HG02885 (cell line): ENCODE results near the gene IFRD2.
"Not testable (repeated sequence)": the region's sequence is repeated elsewhere in the genome, so short reads cannot be mapped to it uniquely, and the experiment has no call there.

Experiments used
- ATAC-seq: cut with Tn5 transposase; IDR thresholded peaks from one replicate; pipeline ENCODE4 v1.9.1; 2021; ENCODE audit warnings: mild to moderate bottlenecking; ENCODE audit not compliant: unreplicated experiment, poor library complexity

IFRD2 gene

DNA sequence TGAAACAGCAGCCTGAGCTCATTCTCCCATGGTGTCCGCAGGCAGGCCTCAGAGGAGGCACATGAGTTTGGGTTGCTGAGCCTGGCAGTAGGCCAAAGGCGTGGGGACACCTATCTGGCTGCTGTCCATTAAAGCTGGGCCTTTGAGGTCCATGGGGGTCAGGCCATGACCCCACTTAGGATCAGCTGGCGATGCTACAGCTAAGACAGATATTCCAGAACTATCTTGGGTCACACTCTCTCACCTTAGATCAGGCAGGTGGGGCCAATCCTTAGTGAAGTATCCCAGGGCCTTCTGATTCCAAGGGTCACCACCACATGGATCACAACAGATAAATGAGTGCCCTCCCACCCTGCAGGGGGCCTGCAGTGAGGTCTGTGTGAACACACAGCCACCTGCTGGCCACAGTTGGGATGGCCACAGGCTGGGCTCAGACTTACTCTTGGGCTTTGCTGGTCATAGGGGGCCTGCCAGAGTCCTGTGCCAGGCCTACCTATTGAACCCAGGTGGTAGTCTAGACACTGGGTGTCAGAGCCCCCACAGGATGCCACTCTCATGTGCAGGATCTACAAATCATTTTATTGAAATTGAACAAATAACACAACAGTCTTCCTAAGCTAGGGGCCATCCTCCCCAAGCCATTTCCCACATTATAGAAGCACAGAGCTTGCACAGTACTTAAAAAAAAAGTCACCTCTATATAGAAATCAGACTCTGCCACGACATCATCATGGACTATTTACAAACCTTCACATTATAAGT, 32.3 kb upstream of the IFRD2 start:
- ATAC-seq, result no peak

DNA sequence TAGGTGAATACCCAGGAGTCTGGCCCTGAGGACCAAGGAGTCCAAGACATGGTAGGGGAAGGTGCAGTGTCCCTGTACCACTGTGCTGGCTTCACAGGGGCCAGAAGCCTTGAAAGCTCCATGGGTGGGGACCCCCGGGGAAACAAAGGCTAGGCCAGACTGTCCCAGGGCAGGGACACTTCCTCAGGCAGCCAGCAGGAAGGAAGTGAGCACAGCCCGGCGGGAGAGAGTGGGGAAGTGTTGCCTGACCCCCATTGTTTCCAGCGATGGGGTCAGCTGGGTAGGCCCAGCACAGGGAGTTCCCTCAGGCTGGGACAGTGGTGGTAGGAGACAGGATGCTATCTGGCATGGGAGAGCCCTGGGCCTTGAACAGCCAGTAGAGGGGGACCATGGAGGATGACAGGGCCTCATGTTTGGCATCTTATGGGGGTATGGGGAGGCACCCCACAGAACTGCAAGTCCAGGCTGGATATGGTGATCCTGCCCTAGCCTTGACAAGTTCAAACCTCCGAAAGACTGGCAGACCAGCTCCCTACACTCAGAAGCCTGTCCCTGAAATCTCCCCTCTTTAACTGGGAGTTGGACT, 31.5 kb upstream of the IFRD2 start:
- no peak for ATAC-seq

DNA sequence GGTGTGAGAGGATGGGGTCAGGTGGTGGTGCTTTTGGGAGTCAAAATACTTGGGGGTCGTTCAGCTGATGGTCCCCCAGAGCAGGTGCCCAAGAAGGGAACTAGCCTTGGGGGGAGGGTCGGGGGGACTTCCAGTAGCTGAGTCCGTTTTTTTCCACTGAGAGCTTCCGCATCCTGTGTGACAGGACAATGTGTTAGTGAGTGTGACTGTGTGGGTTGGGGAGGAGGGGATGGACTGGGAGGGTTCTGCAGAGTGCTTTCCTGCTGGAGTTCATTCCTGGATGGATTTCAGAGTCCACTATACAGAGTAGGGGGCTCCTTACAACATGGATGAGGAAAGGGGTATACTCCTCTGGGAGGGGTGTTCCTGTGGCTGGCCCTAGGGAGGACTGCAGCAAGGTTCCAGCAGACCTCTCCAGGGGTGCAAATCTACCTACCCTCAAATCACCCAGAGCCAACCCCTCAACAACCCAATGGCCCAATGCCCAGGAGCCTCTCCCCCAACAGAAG, 30.9 kb upstream of the IFRD2 start:
- ATAC-seq, result no peak

DNA sequence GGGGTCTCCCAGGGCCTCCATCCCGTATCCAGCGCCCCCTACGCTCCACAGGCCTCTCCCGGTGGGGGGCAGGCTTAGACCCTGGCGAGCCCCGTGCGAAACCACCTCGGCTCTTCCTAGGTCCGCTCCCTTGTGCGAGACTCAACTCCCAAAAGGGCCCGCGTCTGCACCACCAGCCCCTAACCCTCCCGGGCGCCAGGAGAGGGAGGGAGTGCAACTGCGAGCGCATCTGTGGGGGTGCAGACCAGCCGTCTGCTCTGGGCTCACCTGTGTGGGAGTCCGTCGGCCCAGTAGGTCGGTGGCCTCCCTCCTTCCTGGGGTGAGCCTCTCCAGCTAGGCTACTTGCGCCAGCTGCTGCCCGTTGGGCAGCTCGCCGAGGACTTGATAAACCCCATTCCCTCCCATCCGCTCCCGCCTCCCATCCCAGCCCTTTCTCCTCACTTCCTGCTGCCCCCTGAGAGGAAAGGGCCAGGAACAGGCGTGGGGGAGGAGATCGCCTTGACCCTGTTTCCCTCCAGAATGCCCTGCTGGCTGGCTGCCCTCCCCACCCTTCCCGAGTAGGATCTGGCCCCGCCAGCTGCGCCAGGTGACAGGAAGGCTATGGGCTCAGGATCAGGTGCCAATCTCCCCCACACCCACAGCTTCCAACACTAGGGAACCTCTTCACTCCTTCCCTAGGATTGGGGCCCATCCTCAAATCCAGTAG, 30.3 kb upstream of the IFRD2 start, which contains the start of gene HYAL2:
TSS of gene HYAL2 (minus strand) at position 360 of the 706 bp plus-strand sequence. CDS start 2,256 bp downstream, outside the sequence.
- ATAC-seq, result no peak

DNA sequence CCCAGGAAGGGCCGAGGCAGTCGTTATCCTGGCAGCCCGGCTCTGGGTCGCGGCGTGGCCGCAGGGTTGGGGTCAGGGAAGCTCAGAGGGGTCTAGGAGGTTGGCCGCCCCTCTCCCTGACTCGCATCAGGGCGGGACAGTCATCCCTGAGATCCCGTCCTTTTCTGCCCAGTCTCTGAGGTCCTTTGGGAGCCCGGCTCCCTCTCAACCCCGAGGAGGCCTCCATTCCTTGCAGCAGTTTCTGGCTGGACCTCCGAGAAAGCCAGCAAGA, 29.8 kb upstream of the IFRD2 start:
- ATAC-seq, result no peak

DNA sequence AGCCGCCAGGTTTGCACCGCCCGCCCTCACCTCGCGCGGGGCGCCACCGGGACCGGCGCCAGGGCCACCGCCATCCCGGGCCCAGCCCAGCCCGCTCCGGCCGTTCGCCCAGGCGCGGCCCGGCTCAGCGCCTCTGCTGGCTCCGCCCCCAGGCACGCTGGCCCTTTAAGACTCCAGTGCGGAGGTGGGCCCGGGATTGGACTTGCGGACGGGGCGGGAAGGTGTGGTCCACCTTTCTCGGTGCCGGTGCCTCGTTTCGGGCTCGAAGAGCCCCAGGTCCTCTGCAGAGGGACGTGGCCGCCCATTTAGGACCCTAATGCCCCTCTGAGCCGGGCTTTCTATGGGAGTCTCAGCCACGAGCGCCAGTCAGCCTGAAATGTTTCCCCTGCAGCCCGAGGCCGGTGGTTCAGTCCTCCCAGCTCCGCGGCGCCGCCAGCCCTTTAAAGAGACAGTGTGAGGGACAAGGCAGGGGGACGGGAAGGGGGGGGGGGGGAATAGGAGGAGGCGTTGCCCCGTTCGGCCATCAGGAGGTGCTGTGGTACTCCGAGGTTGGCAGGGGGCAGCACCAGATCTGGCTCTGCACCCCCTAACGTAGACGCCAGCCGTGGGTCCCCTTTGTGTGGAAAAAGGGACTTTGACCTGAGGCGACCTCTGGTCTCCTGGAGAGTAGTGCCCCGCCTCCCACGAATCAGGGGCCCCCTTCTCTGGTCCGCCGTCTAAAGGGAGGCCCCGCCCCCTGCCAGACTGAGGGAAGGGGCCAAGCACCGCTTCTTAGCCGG, 29.3 kb upstream of the IFRD2 start:
- ATAC-seq, result peak; percentile 83

DNA sequence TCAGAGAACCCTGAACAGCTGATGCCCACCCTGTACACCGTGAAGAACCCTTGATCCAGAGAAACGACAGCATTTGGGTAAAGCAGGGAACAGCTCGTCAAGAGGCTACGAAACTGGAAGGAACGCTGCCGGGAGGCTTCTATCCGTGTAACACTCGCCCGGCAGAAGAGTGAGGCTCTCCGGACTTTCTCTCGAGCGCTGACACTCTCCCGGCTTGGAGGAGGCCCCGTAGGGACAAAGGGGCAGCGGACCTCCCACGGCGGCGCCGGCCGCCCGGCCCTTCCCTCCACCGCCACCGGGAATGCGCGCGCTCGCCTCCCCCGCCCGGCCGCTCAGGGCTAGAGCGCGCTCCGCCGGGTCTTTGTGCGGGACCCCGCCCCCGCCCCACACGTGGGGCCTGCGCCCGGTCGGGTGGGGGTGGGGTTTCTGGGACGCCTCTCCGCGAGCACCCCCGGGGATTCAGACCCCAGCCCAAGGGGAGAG, 28.7 kb upstream of the IFRD2 start:
- ATAC-seq, result peak; percentile 56

DNA sequence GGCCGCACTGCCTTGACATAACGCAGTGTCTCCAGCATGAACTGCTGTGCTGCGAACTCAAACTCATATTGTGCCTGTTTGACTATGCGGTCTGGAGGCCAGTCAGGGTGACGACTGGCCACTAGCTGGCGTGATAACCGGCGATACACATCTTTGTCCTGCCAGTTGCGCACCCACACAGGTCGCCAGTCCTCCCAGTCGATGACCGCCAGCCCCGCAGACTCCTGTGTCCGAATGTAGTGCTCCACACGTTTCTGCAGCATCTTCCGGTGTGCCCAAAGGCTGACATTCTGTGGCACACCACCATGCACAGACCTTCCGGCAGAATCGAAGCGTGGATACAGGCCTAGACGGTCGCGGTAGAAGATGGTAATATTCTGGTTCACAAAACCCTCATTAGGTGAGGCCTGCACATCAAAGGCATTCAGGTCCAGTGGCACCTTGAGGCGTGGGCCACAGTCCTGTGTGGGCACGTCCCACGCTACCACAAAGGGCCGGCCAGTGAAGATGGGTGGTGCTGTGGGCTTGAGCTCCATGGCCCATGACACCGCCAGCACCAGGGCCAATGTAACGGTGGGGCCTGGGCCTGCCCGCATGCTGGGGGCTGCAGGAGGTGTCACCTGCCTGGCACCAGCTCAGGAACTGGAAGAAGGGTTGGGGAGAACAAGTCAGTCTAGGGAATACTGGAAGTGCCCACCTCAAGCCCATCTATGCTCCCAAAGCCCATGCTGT, 27.8 kb upstream of the IFRD2 start:
- ATAC-seq, result no peak

DNA sequence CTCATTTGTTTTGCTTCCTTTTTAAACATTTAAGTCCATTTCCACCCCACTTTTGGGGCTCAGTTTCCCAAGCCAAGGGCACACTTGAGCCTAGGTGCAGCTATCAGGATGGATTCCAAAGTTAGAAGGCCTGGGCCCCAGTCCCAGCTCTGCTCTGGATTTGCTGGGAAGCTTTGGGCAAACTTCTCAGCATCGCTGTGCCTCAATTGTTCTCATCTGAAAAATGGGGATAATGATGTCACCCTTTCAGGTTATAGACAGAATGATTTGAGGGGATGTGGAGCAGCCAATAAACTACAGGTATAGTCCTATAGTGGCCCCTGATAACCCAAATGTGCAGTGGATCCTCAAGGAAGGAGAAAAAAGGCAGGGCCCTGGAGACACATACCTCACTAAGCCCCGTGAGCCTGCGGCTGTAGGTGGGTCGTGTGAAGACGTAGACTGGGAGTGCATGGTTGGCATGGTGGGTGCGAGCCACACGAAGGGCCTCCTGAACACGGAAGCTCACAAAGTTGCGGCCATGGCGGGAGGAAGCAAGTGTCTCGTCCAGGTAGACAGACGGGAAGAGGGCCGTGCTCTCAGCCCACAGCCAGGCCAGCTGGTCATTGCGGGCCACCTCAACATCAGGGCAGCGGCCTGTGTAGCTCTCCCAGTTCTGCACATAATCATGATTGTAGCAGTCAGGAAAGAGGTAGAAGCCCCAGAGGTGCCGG, 27.1 kb upstream of the IFRD2 start:
- no peak for ATAC-seq

DNA sequence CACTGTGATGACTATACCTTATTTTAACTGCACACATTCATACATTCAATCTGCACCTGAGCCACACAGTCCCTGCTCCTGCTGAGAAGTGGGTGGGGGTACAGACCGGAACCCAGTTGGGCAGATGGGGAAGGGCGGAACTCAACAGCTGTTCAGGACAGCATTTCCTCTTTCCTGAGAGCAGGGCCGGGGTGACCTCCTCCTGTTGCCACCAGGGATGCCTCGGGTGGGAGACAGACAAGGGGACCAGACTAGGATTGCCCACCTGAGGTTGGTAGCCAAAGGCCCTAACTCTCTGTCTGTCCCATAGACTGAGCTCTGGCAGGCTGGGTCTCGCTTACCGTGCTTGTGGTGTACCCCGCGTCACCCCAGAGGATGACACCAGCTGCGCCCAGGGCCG, 26.4 kb upstream of the IFRD2 start:
- no peak for ATAC-seq

DNA sequence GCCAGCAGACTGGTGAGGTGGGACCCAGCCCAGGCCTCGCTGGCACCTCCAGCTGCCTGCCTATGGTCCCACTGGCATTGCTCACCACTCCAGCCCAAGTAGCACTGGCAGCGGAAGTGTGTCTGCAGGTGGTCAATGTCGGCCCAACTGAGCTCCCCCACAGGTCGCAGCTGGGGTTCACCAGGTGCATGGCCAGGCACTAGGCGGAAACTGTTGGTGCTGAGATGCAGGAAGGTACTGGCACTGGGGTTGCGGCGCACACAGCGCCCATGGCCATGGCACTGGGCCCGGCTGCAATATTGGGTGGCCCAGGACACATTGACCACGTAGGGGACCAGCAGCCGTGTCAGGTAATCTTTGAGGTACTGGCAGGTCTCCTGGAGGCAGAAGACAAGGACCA, 25.9 kb upstream of the IFRD2 start:
- no peak for ATAC-seq

DNA sequence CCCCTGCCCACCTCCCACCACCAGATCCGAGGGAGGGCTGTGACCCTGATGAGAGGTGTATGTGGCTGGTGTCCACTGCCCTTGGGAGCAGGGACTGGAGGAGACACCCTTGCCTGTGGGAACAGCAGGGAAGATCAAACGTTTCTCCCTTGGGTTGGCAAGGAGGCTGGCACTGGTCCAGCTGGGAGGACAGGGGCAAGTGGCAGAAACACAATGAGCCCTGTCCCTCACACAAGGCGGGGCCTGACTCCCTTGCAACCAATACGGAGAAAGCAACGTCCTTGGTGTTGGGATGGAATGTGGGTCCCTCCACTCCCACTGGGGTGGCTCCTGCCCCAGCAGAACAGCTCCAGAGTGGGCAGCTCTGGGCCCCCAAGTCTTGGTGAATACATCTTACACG, 25.1 kb upstream of the IFRD2 start:
- ATAC-seq, result no peak

DNA sequence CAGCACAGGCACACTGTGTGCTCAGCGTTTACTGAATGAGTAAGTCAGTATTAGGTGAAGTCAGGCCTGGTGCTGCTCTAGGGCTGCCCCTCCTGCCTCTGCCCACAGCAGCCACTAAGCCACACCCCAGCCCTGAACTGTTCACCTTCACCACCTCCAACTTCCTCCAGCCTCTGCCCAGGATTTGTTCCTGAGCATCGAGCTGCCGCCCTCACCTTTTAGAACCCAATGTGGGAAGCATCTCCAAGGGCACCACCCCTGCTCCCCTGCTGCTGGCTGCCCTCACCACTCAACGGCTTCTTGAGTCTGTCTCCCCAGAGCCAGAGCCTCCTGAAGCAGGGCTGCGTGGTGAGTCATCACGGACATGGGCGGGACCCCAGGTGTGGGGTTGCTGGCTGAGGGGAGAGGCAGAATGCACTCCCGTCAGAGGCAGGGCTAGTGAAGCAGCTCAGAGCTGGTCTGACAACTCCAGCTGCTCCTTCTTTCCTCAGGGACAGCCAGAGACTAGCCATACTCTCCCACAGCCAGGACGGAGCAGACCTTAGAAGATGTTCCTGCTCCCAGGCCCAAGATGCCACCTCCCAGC, 24.5 kb upstream of the IFRD2 start:
- no peak for ATAC-seq

DNA sequence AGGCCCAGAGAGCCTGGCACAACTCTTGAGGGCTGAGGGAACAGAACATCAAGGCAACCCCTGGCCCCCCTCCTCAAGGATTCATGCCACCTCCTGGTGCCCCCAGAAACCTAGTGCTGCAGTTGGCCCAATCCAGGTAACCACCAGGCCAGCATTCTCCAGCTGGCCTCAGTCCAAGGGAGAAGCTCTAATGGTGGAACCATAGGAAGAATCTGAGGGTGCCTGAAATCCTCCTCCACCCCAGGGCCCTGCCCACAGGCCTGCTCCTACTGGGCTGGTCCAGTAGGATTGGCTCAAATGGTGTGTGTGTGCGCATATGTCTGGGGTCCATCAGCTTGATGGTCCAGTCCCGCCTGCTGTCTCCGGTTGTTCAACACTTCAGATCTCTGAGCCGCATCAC, 22.6 kb upstream of the IFRD2 start:
- no peak for ATAC-seq

DNA sequence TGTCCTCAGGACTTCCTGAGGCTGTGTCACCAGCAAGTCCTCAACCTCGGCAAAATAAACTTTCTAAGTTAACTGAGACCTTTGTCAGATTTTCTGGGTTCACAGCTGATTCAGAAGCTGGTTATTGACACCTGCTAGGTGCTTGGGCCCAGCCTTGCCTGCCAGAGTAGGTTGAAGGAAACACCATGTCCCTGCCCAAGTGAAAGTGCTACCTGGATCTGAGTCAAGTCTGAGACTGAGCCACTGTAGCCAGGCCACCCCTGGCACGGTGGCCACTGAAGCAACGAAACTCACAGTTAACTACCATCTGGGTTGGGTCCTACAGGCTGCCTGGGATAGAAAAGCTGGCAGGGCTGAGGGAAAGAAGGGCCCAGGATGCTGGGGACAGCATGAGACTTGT, 22.1 kb upstream of the IFRD2 start:
- no peak for ATAC-seq

DNA sequence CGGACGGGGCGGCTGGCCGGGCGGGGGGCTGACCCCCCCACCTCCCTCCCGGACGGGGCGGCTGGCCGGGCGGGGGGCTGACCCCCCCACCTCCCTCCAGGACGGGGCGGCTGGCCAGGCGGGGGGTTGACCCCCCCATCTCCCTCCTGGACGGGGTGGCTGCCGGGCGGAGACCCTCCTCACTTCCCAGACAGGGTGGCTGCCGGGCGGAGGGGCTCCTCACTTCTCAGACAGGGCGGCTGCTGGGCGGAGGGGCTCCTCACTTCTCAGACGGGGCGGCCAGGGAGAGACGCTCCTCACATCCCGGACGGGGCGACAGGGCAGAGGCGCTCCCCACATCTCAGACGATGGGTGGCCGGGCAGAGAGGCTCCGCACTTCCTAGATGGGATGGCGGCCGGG, 19.8 kb upstream of the IFRD2 start:
- ATAC-seq, result not testable (repeated sequence)

DNA sequence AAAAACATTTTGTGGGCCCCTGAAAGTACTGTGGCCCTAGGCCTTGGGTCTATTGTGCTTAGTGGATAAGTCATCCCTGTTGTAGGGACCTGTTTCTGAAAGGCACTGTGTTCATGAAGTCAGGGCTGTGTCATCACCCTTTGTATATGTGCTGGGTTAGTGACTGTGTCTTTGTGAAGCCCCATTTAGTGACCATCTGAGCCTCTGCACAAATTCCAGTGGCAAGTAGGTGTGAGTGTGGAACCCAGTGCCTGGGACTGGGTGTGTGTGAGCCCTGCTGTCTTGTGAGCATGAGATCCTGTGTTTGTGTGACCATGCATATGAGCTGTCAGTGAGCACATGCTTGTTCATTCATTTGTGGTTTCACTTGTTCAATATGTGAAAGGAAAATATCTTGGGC, 12.4 kb upstream of the IFRD2 start:
- ATAC-seq, result no peak

DNA sequence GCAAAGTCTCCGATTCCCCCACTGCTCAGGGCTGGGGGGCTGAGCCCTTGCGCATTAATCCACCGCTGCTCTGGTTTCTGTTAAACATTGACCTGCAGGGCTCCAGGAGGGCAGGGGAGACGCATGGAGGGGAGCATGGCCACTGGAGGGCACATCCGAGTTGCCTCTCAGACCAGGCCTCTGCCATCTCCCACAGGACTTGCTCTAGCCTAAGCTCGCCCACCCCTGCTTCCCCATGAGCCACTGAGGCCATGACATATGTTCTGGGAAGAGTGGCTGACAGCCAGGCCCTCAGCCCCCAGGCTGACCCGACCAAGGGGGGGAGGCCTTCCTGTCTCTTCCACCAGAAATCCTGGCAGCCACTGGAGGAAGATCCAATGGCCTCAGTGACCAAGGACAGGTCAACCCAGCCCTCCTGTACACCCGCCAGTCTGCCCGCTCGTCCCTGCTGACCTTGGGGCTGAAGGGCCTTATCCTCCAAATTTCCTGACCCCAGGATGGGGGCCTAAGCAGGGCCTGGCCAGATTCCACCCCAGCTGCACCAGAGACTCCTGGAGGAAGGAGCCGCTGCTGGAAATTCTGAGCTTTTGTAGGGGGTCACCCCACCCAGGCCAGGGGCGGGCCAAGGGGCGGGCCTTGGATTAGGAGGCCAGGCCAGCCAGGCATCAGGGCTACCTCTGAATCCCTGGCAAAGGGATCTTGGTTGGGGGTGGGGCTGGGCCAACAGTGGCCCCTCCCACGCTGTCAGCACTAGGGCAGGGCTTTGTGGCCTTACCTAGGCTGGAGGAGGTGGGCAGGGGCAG, 11.0 kb upstream of the IFRD2 start, which contains the start of gene HYAL1:
TSS of gene HYAL1 (minus strand) at position 562 of the 803 bp plus-strand sequence. CDS start 618 bp downstream, outside the sequence.
- no peak for ATAC-seq
